Muscle of leg (tissue), 11 donors: ENCODE results near the gene IFNE. TPM values are rescaled to one million over a fixed set of nuclear protein-coding genes. Genes with fewer than 3 reads are reported as not detected.
"Not testable (repeated sequence)": the region's sequence is repeated elsewhere in the genome, so short reads cannot be mapped to it uniquely, and the experiment has no call there.

Source experiments
- DNase-seq: peaks from one replicate; pipeline ENCODE4 v3.0.0; 2013
- H3K27ac ChIP-seq: one replicate; pipeline ENCODE4 v1.5.1; 2013; ENCODE audit warnings: mild to moderate bottlenecking, low read length, control low read depth
- H3K27me3 ChIP-seq: one replicate; pipeline ENCODE4 v1.6.1; 2013; ENCODE audit warnings: low read length; ENCODE audit not compliant: control insufficient read depth, insufficient read depth
- H3K36me3 ChIP-seq: one replicate; pipeline ENCODE4 v1.6.1; 2013; ENCODE audit warnings: low read length; ENCODE audit not compliant: control insufficient read depth, insufficient read depth
- H3K4me1 ChIP-seq: one replicate; pipeline ENCODE4 v1.6.1; 2013; ENCODE audit warnings: low read length; ENCODE audit not compliant: control insufficient read depth, insufficient read depth
- H3K4me3 ChIP-seq: one replicate; pipeline ENCODE4 v1.5.1; 2013; ENCODE audit warnings: low read length, control low read depth
- H3K9me3 ChIP-seq: replicated peaks from 2 replicates; pipeline ENCODE4 v1.6.1; 2013; ENCODE audit warnings: low read depth, low read length; ENCODE audit not compliant: control insufficient read depth
- WGBS: methylation state at CpG from one replicate; pipeline ENCODE4 v1.1.5; 2013; ENCODE audit warnings: missing lambda C conversion rate; ENCODE audit not compliant: insufficient coverage; 5-methylcytosine and 5-hydroxymethylcytosine counted together
- polyA plus RNA-seq, 8 donors: library from polyadenylated mRNA; unstranded; fragments of 120-200 nt; gene quantifications; one replicate each; pipeline versions ENCODE4 v1.2.1 to v1.2.3, GENCODE V29; 2013; ENCODE audit warnings: inconsistent platforms in 1 of 8, low replicate concordance in 1 of 8; ENCODE audit not compliant: insufficient read length in 8 of 8, insufficient read depth in 1 of 8
- total RNA-seq: library from RNA; stranded (reverse); fragments of 120-200 nt; gene quantifications from one replicate; pipeline ENCODE4 v1.2.4, GENCODE V29; 2013

Gene IFNE
- total and polyA plus RNA-seq, 9 donors: not detected

- Histone ChIP-seq H3K36me3 (no peaks in the 10 kb centered on the region), H3K9me3 (no peaks in the 10 kb centered on the region), H3K27me3 (no peaks in the 10 kb centered on the region), H3K4me1 (no peaks in the 10 kb centered on the region), H3K27ac (no peak overlapping the region), H3K4me3 (no peak overlapping the region)
- peak; percentile 20 for DNase-seq
Measured at GRCh38 chr9:21455320-21455719, 26.8 kb downstream of the IFNE start.

DNA sequence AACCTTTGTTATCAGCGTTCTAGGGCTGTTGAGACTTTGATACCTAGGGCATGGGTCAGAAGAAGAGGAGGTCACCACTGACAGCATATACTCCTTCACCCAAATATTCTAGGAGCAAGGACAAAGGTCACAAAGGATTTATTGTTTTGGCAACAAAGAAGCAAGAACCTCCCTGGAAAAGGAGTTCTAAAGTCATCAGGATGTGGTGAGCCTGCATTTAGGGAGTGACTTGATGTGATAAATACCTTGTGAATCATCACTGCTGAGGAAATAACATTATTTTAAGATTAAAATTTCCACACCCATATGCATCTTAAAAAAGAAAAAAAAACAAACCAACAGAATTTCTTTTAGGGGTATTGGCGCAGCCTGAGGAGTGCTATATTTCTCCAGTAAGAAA lies 28.0 kb downstream of the IFNE start:
- H3K4me3 ChIP-seq: no peak overlapping the region

DNA sequence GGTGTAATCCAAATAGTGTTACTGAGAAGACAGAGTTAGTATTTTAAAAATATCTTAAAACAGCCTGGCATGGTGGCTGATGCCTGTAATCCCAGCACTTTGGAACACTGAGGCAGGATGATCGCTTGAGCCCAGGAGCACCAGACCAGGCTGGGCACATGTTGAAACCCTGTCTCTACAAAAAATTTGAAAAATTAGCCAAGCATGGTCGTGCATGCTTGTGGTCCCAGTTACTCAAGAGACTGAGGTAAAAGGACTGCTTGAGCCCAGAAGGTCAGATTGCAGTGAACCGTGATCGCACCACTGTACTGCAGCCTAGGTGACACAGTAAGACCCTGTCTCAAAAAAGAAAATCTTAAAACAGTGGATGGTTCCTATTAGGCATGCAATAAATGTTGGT lies 29.4 kb downstream of the IFNE start:
- no peak for DNase-seq
- H3K4me1 ChIP-seq: no peaks in the 10 kb centered on the region
- WGBS: 64% methylated on average over 3 of the region's 4 CpGs
- no peak overlapping the region for H3K4me3 ChIP-seq
- no peaks in the 10 kb centered on the region for H3K36me3 ChIP-seq
- H3K9me3 ChIP-seq: no peaks in the 10 kb centered on the region
- peaks cover 2% of the 10 kb centered on the region for H3K27me3 ChIP-seq
- no peak overlapping the region for H3K27ac ChIP-seq

More for the DNA sequence above, 28.0 kb downstream of the IFNE start:
- DNase-seq: no peak
- Histone ChIP-seq H3K4me1 (no peaks in the 10 kb centered on the region), H3K27me3 (no peaks in the 10 kb centered on the region), H3K9me3 (no peaks in the 10 kb centered on the region), H3K27ac (no peak overlapping the region), H3K36me3 (no peaks in the 10 kb centered on the region)
- no CpG with 5 or more reads among the region's 2 CpGs for WGBS

- no peak for DNase-seq
- Histone ChIP-seq H3K27ac (no peak overlapping the region), H3K9me3 (no peaks in the 10 kb centered on the region), H3K4me3 (no peak overlapping the region), H3K4me1 (no peaks in the 10 kb centered on the region), H3K27me3 (peaks cover 2% of the 10 kb centered on the region), H3K36me3 (no peaks in the 10 kb centered on the region)
- no CpG with 5 or more reads among the region's 4 CpGs for WGBS
Measured at GRCh38 chr9:21450733-21451394, 31.2 kb downstream of the IFNE start.

DNA sequence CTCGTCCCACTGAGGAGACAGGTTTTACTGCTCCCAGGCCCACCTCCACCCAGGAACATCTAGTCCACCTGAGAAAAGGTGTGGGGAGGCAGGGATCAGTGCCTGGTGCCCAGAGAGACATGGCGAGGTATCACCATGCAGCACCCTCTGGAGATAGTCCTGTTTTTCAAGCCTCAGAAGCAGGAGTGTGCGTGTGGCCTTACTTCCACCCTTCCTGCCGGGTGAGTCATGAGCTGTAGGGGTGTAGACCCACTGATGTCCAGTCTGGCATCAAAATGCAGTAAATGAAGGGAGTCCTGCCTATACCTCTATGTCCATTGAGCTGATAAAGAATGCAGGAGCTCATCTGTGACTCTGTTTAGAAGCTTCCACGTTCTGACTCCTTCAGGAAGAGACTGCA lies 32.8 kb downstream of the IFNE start:
- H3K4me1 ChIP-seq, H3K36me3 ChIP-seq, DNase-seq, H3K9me3 ChIP-seq, H3K27me3 ChIP-seq, H3K4me3 ChIP-seq, H3K27ac ChIP-seq: not testable (repeated sequence)
- 100% methylated on average over 2 of the region's 5 CpGs for WGBS

- H3K27ac ChIP-seq: no peak overlapping the region
- 57% methylated on average over 1 of the region's 4 CpGs for WGBS
- DNase-seq: peak; percentile 18
Measured at GRCh38 chr9:21443849-21444625, 38.1 kb downstream of the IFNE start.

GRCh38 chr9:21440139-21440538 lies 42.0 kb downstream of the IFNE start, which contains the start of gene IFNA1:
Gene IFNA1 (plus strand): TSS chr9:21440439. CDS start chr9:21440508, 69 bp downstream.
- no CpG with 5 or more reads among the region's 4 CpGs for WGBS
- Histone ChIP-seq H3K4me3 (no peak within 1 kb of the TSS), H3K9me3 (no peaks in the 10 kb centered on the region), H3K27me3 (no peaks in the 10 kb centered on the region), H3K36me3 (no peaks in the 10 kb centered on the region), H3K27ac (no peak within 1 kb of the TSS), H3K4me1 (no peaks in the 10 kb centered on the region)
- DNase-seq: no peak

More at GRCh38 chr9:21443849-21444625, 38.1 kb downstream of the IFNE start:
- Histone ChIP-seq H3K27me3 (peaks cover 2% of the 10 kb centered on the region), H3K4me3 (no peak overlapping the region), H3K4me1 (no peaks in the 10 kb centered on the region), H3K36me3 (no peaks in the 10 kb centered on the region), H3K9me3 (no peaks in the 10 kb centered on the region)

DNA sequence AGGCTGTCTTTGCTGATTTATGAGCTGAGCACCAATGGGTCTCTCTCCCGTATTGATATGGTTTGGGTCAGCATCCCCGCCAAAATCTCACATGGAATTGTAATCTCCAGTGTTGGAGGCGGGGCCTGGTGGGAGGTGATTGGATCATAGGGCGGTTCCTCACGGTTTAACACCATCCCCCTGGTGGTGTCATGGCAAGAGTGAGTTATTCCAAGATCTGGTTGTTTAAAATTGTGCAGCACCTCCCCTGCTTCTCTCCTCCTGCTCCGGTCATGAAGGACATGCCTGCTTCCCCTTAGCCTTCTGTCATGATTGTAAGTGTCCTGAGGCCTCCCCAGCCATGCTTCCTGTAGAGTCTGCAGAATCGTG lies 47.1 kb downstream of the IFNE start:
- H3K9me3 ChIP-seq, H3K36me3 ChIP-seq, H3K4me1 ChIP-seq, H3K4me3 ChIP-seq, DNase-seq, H3K27me3 ChIP-seq, H3K27ac ChIP-seq: not testable (repeated sequence)
- 57% methylated on average over 1 of the region's 7 CpGs for WGBS

DNA sequence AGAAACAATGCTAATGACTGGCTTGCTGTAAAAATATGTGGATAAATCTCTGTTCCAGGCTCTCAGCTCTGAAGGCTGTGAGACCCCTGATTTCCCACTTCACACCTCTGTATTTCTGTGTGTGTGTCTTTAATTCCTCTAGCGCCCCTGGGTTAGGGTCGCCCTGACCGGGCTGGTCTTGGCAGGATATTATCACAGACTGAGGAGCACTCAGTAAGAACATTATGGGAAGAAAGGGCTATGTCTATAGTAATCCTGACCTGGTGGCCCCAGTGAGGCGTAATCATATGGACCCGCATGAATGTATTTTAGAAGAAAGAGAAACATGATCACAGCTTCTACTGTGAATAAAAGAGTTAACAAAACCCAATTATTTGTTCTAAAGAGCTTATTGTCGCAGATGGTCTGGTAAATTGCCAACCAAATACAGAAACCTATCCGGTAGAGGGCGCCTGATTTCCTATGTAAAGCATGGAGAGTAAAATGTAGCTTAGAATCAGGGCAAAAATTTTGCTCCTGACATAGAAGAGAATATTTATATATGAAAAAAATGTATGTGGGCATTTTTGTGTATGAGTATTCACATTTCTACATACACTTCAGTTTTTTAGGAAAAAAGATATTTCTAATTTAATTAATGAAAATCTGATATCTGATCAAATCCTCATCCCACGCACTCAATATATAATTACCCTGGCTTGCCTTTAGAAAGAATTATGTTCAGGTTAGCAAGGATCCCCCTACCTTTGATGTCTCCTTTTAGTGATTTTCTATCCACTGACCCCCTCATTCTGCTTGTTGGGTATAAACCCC lies 47.7 kb downstream of the IFNE start:
- peak; percentile 41 for DNase-seq
- H3K4me1 ChIP-seq: no peaks in the 10 kb centered on the region
- H3K27me3 ChIP-seq: no peaks in the 10 kb centered on the region
- H3K4me3 ChIP-seq: no peak overlapping the region
- no CpG with 5 or more reads among the region's 9 CpGs for WGBS
- no peak overlapping the region for H3K27ac ChIP-seq
- H3K36me3 ChIP-seq: no peaks in the 10 kb centered on the region
- no peaks in the 10 kb centered on the region for H3K9me3 ChIP-seq
